Subcutaneous abdominal adipose tissue (tissue), 5 donors: ENCODE results near the gene PPP6R2.
"Not testable (repeated sequence)": the region's sequence is repeated elsewhere in the genome, so short reads cannot be mapped to it uniquely, and the experiment has no call there.

ENCODE experiments used
- H3K27ac ChIP-seq: one replicate; pipeline ENCODE4 v1.7.0; 2013; ENCODE audit warnings: low read depth, mild to moderate bottlenecking, inconsistent platforms, low read length, moderate library complexity
- H3K27me3 ChIP-seq, 5 donors: one replicate each; pipeline ENCODE4 v1.7.0; 2013; ENCODE audit warnings: low read length in 5 of 5, inconsistent platforms in 1 of 5; ENCODE audit not compliant: control insufficient read depth in 5 of 5, insufficient read depth in 4 of 5
- H3K36me3 ChIP-seq, 5 donors: one replicate each; pipeline ENCODE4 v1.7.0; 2013; ENCODE audit warnings: low read length in 5 of 5; ENCODE audit not compliant: control insufficient read depth in 5 of 5, insufficient read depth in 5 of 5
- H3K4me1 ChIP-seq, 5 donors: one replicate each; pipeline ENCODE4 v1.7.0; 2013; ENCODE audit warnings: low read length in 5 of 5, mild to moderate bottlenecking in 3 of 5, moderate library complexity in 1 of 5; ENCODE audit not compliant: control insufficient read depth in 5 of 5, insufficient read depth in 5 of 5
- H3K4me3 ChIP-seq, 5 donors: one replicate each; pipeline ENCODE4 v1.7.0; 2013; ENCODE audit warnings: low read length in 5 of 5, low read depth in 1 of 5
- H3K9ac ChIP-seq, 5 donors: one replicate each; pipeline ENCODE4 v1.7.0; 2013; ENCODE audit warnings: low read length in 5 of 5, mild to moderate bottlenecking in 4 of 5, moderate library complexity in 3 of 5
- H3K9me3 ChIP-seq, 5 donors: one replicate each; pipeline ENCODE4 v1.7.0; 2013; ENCODE audit warnings: low read length in 5 of 5; ENCODE audit not compliant: control insufficient read depth in 5 of 5
- donor health status: healthy.
- donor health status: healthy.
- donor health status: healthy.
- donor health status: healthy.
- donor health status: healthy.

The PPP6R2 gene

DNA sequence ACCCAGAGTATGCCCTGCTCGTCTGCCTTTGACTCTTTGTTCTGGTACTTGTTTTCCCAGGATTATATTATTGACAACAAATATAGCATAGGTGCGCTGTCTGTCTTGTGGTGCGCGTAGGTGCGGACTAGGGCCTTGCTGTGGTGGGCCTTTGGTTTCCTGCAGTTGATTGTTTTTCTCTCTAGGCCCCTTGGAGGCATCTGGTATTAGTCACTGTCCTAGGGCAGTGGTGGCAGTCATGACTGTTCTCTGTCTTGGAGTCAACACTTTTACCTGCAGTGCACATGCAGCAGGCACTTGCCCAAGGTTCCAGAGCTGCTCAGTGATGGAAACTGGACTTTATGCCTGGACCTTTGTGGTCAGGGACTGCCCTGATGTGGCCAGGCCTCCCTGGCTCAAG, 18.6 kb downstream of the PPP6R2 start:
- H3K9ac ChIP-seq: no peak overlapping the region
- peaks cover 2 to 21% (median 11%) of the 10 kb centered on the region in 5 donors for H3K4me1 ChIP-seq
- H3K9me3 ChIP-seq: no peaks in the 10 kb centered on the region
- H3K4me3 ChIP-seq: no peak overlapping the region
- H3K27ac ChIP-seq: no peak overlapping the region
- H3K27me3 ChIP-seq: no peaks in the 10 kb centered on the region
- H3K36me3 ChIP-seq: peaks cover 0 to 18% (median 14%) of the 10 kb centered on the region in 5 donors

DNA sequence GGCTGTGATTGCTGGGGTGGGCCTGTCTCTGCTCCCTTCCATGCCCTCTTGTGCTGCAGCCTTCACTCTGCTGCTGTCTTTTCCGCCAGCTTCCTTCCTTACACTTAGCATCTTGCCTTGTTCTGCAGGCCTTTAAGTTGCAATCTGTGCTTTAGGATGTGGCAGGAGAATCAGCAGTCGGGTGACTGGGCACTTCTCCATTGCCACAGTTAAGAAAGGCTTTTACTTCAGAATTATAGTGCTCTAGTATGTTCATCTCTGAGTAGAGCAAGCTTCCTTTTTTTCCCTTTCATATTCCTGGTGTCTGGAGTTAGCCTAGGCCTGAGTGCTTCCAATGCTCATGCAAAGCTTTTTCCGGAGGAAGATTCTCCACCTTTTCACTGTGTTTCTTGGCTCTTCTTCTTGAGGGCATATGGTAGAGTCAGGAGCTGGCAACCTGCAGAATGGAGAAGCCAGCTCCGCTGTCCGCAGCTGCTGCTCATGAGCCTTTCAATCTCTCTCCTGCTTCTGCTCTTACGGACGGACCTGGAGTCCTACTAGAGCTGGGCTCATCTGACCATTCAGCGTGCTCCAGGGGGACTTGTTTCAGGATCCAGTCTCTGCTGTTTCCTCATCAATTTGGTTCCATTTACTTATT, 20.2 kb downstream of the PPP6R2 start:
- Histone ChIP-seq H3K9ac (no peak overlapping the region), H3K4me1 (peaks cover 2 to 26% (median 11%) of the 10 kb centered on the region in 5 donors), H3K27me3 (no peaks in the 10 kb centered on the region), H3K4me3 (no peak overlapping the region), H3K36me3 (peaks cover 0 to 18% (median 14%) of the 10 kb centered on the region in 5 donors), H3K9me3 (no peaks in the 10 kb centered on the region), H3K27ac (no peak overlapping the region)

- H3K9me3 ChIP-seq, H3K9ac ChIP-seq: not testable (repeated sequence)
Observed at GRCh38 chr22:50363803-50364194, 20.7 kb downstream of the PPP6R2 start.

DNA sequence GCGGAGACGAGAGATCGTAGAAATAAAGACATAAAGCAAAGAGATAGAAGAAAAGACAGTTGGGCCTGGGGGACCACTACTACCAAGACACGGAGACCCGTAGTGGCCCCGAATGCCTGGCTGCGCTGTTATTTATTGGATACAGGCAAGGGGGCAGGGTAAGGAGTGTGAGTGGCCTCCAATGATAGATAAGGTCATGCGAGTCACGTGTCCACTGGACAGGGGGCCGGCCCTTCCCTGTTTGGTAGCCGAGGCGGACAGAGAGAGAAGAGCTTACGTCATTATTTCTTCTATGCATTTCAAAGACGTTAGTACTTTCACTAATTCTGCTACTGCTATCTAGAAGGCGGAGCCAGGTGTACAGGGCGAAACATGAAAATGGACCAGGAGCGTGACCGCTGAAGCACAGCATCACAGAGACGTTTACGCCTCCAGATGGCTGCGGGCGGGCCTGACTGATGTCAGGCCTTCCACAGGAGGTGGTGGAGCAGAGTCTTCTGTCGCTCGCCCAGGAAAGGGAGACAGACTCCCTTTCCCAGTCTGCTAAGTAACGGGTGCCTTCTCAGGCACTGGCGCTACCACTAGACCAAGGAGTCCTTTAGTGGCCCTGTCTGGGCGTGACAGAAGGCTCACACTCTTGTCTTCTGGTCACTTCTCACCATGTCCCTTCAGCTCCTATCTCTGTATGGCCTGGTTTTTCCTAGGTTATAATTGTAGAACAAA, 24.8 kb downstream of the PPP6R2 start:
- Histone ChIP-seq H3K4me3 (no peak overlapping the region), H3K36me3 (peaks cover 0 to 10% (median 5%) of the 10 kb centered on the region in 5 donors), H3K27ac (no peak overlapping the region), H3K4me1 (peaks cover 2 to 20% (median 11%) of the 10 kb centered on the region in 5 donors), H3K9me3 (no peaks in the 10 kb centered on the region), H3K9ac (no peak overlapping the region), H3K27me3 (no peaks in the 10 kb centered on the region)

More at GRCh38 chr22:50363803-50364194, 20.7 kb downstream of the PPP6R2 start:
- Histone ChIP-seq H3K36me3 (peaks cover 0 to 21% (median 17%) of the 10 kb centered on the region in 5 donors), H3K4me1 (peaks cover 2 to 26% (median 11%) of the 10 kb centered on the region in 5 donors)
- not testable (repeated sequence) for H3K27me3 ChIP-seq, H3K27ac ChIP-seq, H3K4me3 ChIP-seq

GRCh38 chr22:50371101-50371648, 28.0 kb downstream of the PPP6R2 start:
- no peak overlapping the region for H3K27ac ChIP-seq
- H3K4me1 ChIP-seq: peaks cover 0 to 11% (median 5%) of the 10 kb centered on the region in 5 donors
- H3K4me3 ChIP-seq: no peak overlapping the region
- H3K9ac ChIP-seq: no peak overlapping the region
- no peaks in the 10 kb centered on the region for H3K9me3 ChIP-seq
- H3K27me3 ChIP-seq: no peaks in the 10 kb centered on the region
- peaks cover 0 to 29% (median 20%) of the 10 kb centered on the region in 5 donors for H3K36me3 ChIP-seq

- H3K4me1 ChIP-seq: no peaks in the 10 kb centered on the region
- no peak overlapping the region for H3K27ac ChIP-seq
- H3K36me3 ChIP-seq: peaks cover 0 to 39% (median 26%) of the 10 kb centered on the region in 5 donors
- H3K27me3 ChIP-seq: no peaks in the 10 kb centered on the region
- no peak overlapping the region for H3K4me3 ChIP-seq
- no peaks in the 10 kb centered on the region for H3K9me3 ChIP-seq
- no peak overlapping the region for H3K9ac ChIP-seq
Observed at GRCh38 chr22:50376085-50376651, 33.0 kb downstream of the PPP6R2 start.

DNA sequence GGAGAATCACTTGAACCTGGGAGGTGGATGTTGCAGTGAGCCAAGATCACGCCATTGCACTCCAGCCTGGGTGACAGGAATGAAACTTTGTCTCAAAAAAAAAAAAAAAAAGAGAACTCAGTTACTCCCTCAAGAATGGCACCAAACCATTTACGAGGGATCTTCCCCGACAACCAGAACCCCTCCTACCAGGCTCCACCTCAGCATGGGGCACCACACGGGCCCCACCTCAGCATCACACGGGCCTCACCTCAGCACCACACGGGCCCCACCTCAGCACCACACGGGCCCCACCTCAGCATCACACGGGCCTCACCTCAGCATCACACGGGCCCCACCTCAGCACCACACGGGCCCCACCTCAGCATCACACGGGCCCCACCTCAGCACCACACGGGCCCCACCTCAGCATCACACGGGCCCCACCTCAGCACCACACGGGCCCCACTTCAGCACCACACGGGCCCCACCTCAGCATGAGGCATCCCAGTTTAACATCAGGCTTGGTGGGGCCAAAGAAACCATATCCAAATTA, 38.0 kb downstream of the PPP6R2 start:
- H3K27me3 ChIP-seq: not testable (repeated sequence)

DNA sequence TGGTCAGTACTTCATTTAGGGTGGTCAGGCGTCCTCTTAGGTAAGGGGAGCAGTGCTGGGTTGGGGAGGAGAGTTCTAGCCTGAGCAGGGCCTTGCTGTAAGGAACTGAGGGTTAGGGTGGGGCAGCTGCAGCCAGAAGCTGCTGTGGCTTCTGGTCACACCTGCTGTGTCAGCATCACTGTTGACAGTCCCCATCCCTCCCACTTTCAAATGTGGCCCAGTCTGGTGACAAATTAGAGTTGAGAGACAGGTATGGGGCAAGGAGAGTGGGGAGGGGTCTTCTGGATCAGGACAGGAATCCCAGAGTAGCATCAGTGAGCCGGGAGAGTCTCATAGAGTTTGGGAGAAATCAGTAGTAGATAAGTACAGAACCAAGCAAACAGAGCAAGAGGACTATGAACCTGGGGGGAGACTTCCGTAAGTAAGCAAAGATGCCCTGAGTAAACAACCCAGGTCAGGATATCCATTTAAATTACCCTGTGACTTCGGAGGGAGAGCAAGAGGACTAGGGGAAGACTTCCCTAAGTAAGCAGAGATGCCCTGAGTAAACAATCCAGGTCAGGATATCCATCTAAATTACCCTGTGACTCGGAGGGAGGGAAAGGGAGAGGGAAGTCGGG, 53.7 kb downstream of the PPP6R2 start:
- Histone ChIP-seq H3K4me1 (peaks cover 0 to 21% (median 15%) of the 10 kb centered on the region in 5 donors), H3K9ac (peak overlapping the region in 1 of 5 donors; percentile 1), H3K9me3 (no peaks in the 10 kb centered on the region), H3K4me3 (no peak overlapping the region), H3K27me3 (no peaks in the 10 kb centered on the region), H3K36me3 (peaks cover 0 to 36% (median 29%) of the 10 kb centered on the region in 5 donors), H3K27ac (no peak overlapping the region)

More for the DNA sequence above, 38.0 kb downstream of the PPP6R2 start:
- H3K27ac ChIP-seq, H3K9ac ChIP-seq, H3K4me3 ChIP-seq, H3K9me3 ChIP-seq, H3K4me1 ChIP-seq: not testable (repeated sequence)
- H3K36me3 ChIP-seq: peaks cover 0 to 18% (median 9%) of the 10 kb centered on the region in 5 donors

GRCh38 chr22:50397371-50398060, 54.4 kb downstream of the PPP6R2 start:
- H3K9me3 ChIP-seq, H3K4me3 ChIP-seq, H3K27me3 ChIP-seq, H3K27ac ChIP-seq: not testable (repeated sequence)
- peak overlapping the region in 1 of 5 donors; percentile 1 for H3K9ac ChIP-seq
- peaks cover 0 to 38% (median 29%) of the 10 kb centered on the region in 5 donors for H3K36me3 ChIP-seq
- peaks cover 0 to 27% (median 15%) of the 10 kb centered on the region in 5 donors for H3K4me1 ChIP-seq
